OCI-LY3 (cell line): ENCODE data around the gene HSD11B1L.
A peak's percentile ranks its signal among the peaks of the same experiment; 100 is the strongest.

Experiments
- H2AFZ ChIP-seq: fragments of 200-600, 300-600 bp; shearing (Covaris generic); 2 replicates; pipeline ENCODE4 v1.6.0; 2014; ENCODE audit warnings: antibody characterized with exemption, low read depth, low read length
- H3K27ac ChIP-seq: fragments of 200-600, 300-600 bp; sonication (generic); 2 replicates; pipeline ENCODE4 v1.5.1; 2014; ENCODE audit warnings: mild to moderate bottlenecking, low read length, moderate library complexity, mixed read lengths
- H3K27me3 ChIP-seq: fragments of 200-600, 300-600 bp; sonication (generic); 2 replicates; pipeline ENCODE4 v1.6.1; 2014; ENCODE audit warnings: low read depth, low read length, mixed read lengths
- H3K36me3 ChIP-seq: fragments of 200-600, 300-600 bp; sonication (generic); replicated peaks from 2 replicates; pipeline ENCODE3; 2014; ENCODE audit warnings: low read depth, low read length, mixed read lengths
- H3K4me1 ChIP-seq: fragments of 300-600, 200-600 bp; sonication (generic); 2 replicates; pipeline ENCODE4 v1.6.1; 2014; ENCODE audit warnings: low read length, mixed read lengths
- H3K4me2 ChIP-seq: fragments of 200-600, 300-600 bp; sonication (generic); 2 replicates; pipeline ENCODE4 v1.6.1; 2014; ENCODE audit warnings: low read length, mixed read lengths
- H3K4me3 ChIP-seq: fragments of 300-600, 200-600 bp; sonication (generic); 2 replicates; pipeline ENCODE4 v1.5.1; 2014; ENCODE audit warnings: antibody characterized with exemption, mild to moderate bottlenecking, low read length, moderate library complexity
- H3K79me2 ChIP-seq: fragments of 300-600, 200-600 bp; shearing (Covaris generic); 2 replicates; pipeline ENCODE4 v1.6.1; 2014; ENCODE audit warnings: mild to moderate bottlenecking, low read length, mixed read lengths
- H3K9ac ChIP-seq: fragments of 300-600, 200-600 bp; shearing (Covaris generic); 2 replicates; pipeline ENCODE4 v1.6.0; 2014; ENCODE audit warnings: mild to moderate bottlenecking, low read length, moderate library complexity
- H3K9me3 ChIP-seq: fragments of 200-600, 300-600 bp; shearing (Covaris generic); 2 replicates; pipeline ENCODE4 v1.6.1; 2014; ENCODE audit warnings: low read length, mixed read lengths; ENCODE audit not compliant: insufficient read depth
- H4K20me1 ChIP-seq: fragments of 200-600, 300-600 bp; sonication (generic); 2 replicates; pipeline ENCODE4 v1.6.1; 2016; ENCODE audit warnings: low read length, mixed read lengths; ENCODE audit not compliant: insufficient read depth
- EZH2phosphoT487 ChIP-seq: fragments of 200-600 bp; shearing (Covaris generic); IDR thresholded peaks from 2 replicates; pipeline ENCODE4 v1.6.1; 2018; ENCODE audit warnings: antibody characterized with exemption, mixed run types, low read depth
- TF ChIP-seq, protein P1 (sequence below): fragments of 200-600, 300-600 bp; sonication (generic); IDR thresholded peaks from 2 replicates; pipeline ENCODE4 v1.5.1; 2014; ENCODE audit warnings: antibody characterized with exemption, low read length, low read depth

HSD11B1L gene

DNA sequence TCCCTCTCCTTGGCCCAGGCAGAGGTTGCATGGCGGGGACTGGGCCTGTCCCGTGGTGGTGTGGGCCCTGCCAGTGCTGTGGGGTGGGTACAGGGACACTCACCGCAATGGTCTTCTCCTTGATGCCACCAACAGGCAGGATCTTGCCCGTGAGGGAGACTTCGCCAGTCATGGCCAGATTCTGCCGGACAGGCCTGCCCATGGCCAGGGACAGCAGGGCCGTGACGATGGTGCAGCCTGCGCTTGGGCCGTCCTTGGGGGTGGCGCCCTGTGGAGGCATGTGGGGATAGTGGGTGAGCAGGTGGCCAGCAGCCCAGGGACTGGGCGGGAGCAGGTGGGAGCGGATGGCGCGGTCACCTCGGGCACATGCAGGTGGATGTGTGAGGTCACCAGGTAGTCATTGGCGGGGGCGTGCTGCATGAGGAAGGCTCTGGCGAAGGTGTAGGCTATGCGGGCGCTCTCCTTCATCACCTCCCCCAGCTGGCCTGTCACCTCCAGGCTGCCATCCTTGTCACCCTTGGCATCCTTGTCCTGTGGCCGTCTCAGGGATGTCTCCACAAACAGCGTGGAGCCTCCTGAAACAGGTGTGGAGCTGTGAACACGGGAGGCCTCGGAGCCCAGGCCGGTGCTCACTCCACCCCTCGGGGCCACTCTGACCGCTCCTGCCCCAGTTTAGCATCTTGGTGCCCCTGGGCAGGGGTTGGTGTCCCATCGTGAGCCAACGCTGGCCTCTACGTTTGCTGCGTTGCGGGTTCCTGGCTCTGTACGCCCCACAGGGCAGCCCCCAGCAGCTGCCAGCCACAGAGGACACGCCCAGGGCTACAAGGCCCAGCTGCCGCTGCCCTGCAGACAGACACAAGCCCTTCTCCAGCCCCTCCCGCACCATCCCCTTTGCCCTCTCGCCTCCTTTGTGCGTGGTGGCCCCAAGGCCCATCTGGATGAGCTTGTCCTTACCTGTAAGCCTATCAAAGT, 12.7 kb downstream of the HSD11B1L start:
- H3K4me1 ChIP-seq = peaks cover 17% of the 10 kb centered on the region
- H3K9ac ChIP-seq = no peak overlapping the region
- peaks cover 71% of the 10 kb centered on the region for H3K36me3 ChIP-seq
- peaks cover 74% of the 10 kb centered on the region for H4K20me1 ChIP-seq
- no peaks in the 10 kb centered on the region for H3K9me3 ChIP-seq
- peaks cover 73% of the 10 kb centered on the region for H3K79me2 ChIP-seq
- no peaks in the 10 kb centered on the region for H3K27me3 ChIP-seq
- no peak overlapping the region for H2AFZ ChIP-seq
- peak overlapping the region; percentile 91; the same call in 1 of the 2 replicates for H3K4me3 ChIP-seq
- no peak for TF ChIP-seq EZH2phosphoT487
- TF ChIP-seq, protein P1, sequence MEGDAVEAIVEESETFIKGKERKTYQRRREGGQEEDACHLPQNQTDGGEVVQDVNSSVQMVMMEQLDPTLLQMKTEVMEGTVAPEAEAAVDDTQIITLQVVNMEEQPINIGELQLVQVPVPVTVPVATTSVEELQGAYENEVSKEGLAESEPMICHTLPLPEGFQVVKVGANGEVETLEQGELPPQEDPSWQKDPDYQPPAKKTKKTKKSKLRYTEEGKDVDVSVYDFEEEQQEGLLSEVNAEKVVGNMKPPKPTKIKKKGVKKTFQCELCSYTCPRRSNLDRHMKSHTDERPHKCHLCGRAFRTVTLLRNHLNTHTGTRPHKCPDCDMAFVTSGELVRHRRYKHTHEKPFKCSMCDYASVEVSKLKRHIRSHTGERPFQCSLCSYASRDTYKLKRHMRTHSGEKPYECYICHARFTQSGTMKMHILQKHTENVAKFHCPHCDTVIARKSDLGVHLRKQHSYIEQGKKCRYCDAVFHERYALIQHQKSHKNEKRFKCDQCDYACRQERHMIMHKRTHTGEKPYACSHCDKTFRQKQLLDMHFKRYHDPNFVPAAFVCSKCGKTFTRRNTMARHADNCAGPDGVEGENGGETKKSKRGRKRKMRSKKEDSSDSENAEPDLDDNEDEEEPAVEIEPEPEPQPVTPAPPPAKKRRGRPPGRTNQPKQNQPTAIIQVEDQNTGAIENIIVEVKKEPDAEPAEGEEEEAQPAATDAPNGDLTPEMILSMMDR = no peak
- H3K27ac ChIP-seq = no peak overlapping the region; the same call in 1 of the 2 replicates
- peak overlapping the region; percentile 87 for H3K4me2 ChIP-seq

DNA sequence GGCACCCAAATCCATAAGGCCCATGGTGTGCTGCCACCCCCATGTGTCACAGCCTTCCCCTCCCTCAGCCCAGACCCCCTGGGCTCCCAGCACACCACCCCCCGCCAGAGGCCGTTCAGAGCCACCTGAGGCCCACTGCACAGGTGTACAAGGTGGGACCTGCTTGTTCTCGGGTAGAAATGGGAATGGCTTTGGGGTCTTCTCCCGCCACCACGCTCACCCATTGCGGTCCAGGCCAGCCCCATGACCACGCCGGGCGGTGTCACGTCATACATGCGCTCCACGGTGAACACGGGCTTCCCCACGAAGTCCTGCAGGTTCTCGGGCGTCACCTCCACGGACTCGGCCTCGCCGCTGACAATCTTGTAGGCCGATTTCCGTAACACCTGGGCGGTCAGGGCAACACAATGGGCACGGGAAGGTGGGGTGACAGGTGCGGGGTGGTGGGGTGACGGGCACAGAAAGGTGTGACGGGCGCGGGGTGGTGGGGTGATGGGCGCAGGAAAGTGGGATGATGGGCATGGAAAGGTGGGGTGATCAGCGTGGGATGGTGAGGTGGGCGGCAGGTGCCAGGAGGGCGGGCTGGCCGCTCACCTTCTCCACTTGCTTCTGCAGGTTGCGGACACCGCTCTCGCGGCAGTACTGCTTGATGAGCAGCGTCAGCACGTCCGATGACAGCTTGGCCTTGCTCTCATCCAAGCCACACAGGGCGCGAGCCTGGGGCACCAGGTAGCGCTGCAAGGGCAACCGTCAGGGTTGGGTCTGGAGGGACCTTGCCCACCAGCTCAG, 13.5 kb downstream of the HSD11B1L start:
- no peaks in the 10 kb centered on the region for H3K9me3 ChIP-seq
- peaks cover 73% of the 10 kb centered on the region for H3K79me2 ChIP-seq
- H3K4me2 ChIP-seq = no peak overlapping the region
- no peak overlapping the region for H3K27ac ChIP-seq
- H3K4me3 ChIP-seq = no peak overlapping the region
- no peak overlapping the region for H3K9ac ChIP-seq
- TF ChIP-seq, protein P1 = no peak
- TF ChIP-seq EZH2phosphoT487 = no peak
- no peak overlapping the region for H2AFZ ChIP-seq
- no peaks in the 10 kb centered on the region for H3K27me3 ChIP-seq
- peaks cover 17% of the 10 kb centered on the region for H3K4me1 ChIP-seq
- peaks cover 80% of the 10 kb centered on the region for H3K36me3 ChIP-seq
- H4K20me1 ChIP-seq = peaks cover 76% of the 10 kb centered on the region

DNA sequence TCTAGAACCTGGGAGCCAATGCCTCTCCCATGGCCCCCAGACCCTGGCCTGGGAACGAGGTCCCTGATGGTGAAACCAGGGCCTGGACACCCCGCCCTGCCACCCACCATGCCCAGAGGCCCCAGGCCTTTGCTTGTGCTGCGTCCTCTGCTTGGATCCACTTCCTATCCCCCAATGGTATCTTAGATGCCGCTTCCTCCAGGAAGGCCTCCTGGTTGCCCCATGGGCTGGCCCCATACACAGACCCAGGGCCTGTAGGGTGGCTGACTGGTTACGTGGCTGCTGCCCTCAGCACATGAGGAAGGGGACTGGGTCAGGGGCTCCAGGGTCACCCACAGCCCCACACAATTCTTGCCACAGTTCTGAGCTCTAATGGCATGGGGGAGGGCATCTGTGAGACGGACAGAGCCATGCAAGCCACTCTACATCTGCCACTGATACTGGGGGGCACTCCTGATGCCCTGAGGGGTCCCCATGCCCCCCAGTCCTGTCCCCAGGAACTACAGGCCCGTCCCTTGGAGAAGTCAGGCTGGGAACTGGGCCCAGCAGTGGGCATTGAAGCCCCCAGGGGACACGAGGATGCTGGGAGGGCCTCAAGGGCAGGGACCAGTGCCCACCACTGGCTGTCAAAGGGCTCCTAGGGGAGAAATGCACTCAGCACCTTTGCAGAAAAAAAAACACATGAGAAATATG, 14.3 kb downstream of the HSD11B1L start:
- Histone ChIP-seq H4K20me1 (peaks cover 76% of the 10 kb centered on the region), H3K9ac (no peak overlapping the region), H3K36me3 (peaks cover 80% of the 10 kb centered on the region), H3K4me2 (no peak overlapping the region), H3K9me3 (no peaks in the 10 kb centered on the region), H3K79me2 (peaks cover 72% of the 10 kb centered on the region), H3K4me3 (no peak overlapping the region), H3K4me1 (peaks cover 15% of the 10 kb centered on the region), H2AFZ (no peak overlapping the region), H3K27ac (no peak overlapping the region), H3K27me3 (no peaks in the 10 kb centered on the region)
- no peak for TF ChIP-seq EZH2phosphoT487
- TF ChIP-seq, protein P1 = no peak
